Neuronal stem cell (in vitro differentiated cells): ENCODE measurements around the gene RAVER2.

Source experiments
- DNase-seq: peaks from one replicate; pipeline ENCODE4 v3.0.0-alpha.2; 2013; ENCODE audit warnings: low spot score
- H2AFZ ChIP-seq: one replicate; pipeline ENCODE4 v1.6.1; 2013; ENCODE audit warnings: mild to moderate bottlenecking, low read length, inconsistent platforms
- H2AK5ac ChIP-seq: 2 replicates; pipeline ENCODE4 v1.6.1; 2013; ENCODE audit warnings: low read depth, mild to moderate bottlenecking, inconsistent platforms, low read length, moderate library complexity, mixed read lengths
- H2BK120ac ChIP-seq: 2 replicates; pipeline ENCODE4 v1.6.1; 2013; ENCODE audit warnings: low read depth, mild to moderate bottlenecking, inconsistent platforms, low read length, moderate library complexity, mixed read lengths
- H2BK12ac ChIP-seq: one replicate; pipeline ENCODE4 v1.6.1; 2013; ENCODE audit warnings: low read length, inconsistent platforms
- H2BK15ac ChIP-seq: 2 replicates; pipeline ENCODE4 v1.6.1; 2013; ENCODE audit warnings: mild to moderate bottlenecking, low read length, inconsistent platforms, mixed read lengths
- H2BK5ac ChIP-seq: one replicate; pipeline ENCODE4 v1.6.1; 2013; ENCODE audit warnings: inconsistent platforms, mild to moderate bottlenecking, low read length, moderate library complexity
- H3K14ac ChIP-seq: one replicate; pipeline ENCODE4 v1.6.1; 2013; ENCODE audit warnings: low read length, inconsistent platforms
- H3K18ac ChIP-seq: 2 replicates; pipeline ENCODE4 v1.6.1; 2013; ENCODE audit warnings: low read length, inconsistent platforms
- H3K23ac ChIP-seq: 2 replicates; pipeline ENCODE4 v1.6.1; 2013; ENCODE audit warnings: low read depth, mild to moderate bottlenecking, mixed read lengths, low read length, inconsistent platforms; ENCODE audit not compliant: poor library complexity
- H3K27ac ChIP-seq: replicated peaks from 3 replicates; pipeline ENCODE4 v1.5.1; 2013; ENCODE audit warnings: low read length, inconsistent platforms
- H3K27me3 ChIP-seq, 3 experiments: 2 replicates each; pipeline ENCODE4 v1.6.1; 2013; ENCODE audit warnings: low read length in 3 of 3, mild to moderate bottlenecking in 2 of 3, inconsistent platforms in 1 of 3, low read depth in 1 of 3, mixed read lengths in 1 of 3, moderate library complexity in 1 of 3; ENCODE audit not compliant: control insufficient read depth in 3 of 3, insufficient read depth in 3 of 3
- H3K36me3 ChIP-seq, 2 donors: replicated peaks in 1 of 2; 2 replicates each; pipeline ENCODE4 v1.6.1; 2013; ENCODE audit warnings: low read length in 2 of 2; ENCODE audit not compliant: control insufficient read depth in 2 of 2, insufficient read depth in 2 of 2
- H3K4ac ChIP-seq: 2 replicates; pipeline ENCODE4 v1.6.1; 2013; ENCODE audit warnings: inconsistent platforms, mild to moderate bottlenecking, low read length, moderate library complexity
- H3K4me1 ChIP-seq, 2 donors: 1 replicate in 1 of 2; 2 replicates in 1 of 2; pipeline ENCODE4 v1.6.1; 2013; ENCODE audit warnings: low read length in 2 of 2, low read depth in 1 of 2; ENCODE audit not compliant: control insufficient read depth in 2 of 2, insufficient read depth in 1 of 2
- H3K4me2 ChIP-seq: one replicate; pipeline ENCODE4 v1.6.1; 2013; ENCODE audit warnings: mild to moderate bottlenecking, low read length, inconsistent platforms; ENCODE audit not compliant: insufficient read depth, poor library complexity, severe bottlenecking
- H3K4me3 ChIP-seq, 2 donors: 2 replicates each; pipeline ENCODE4 v1.5.1; 2013; ENCODE audit warnings: low read length in 2 of 2, mild to moderate bottlenecking in 2 of 2, inconsistent platforms in 1 of 2, moderate library complexity in 1 of 2
- H3K79me1 ChIP-seq: one replicate; pipeline ENCODE4 v1.6.1; 2013; ENCODE audit warnings: low read depth, mild to moderate bottlenecking, inconsistent platforms, low read length, moderate library complexity
- H3K9ac ChIP-seq: one replicate; pipeline ENCODE4 v1.6.1; 2013; ENCODE audit warnings: mild to moderate bottlenecking, low read depth, low read length, inconsistent platforms; ENCODE audit not compliant: poor library complexity
- H3K9me3 ChIP-seq, 2 donors: replicated peaks in 1 of 2; 2 replicates each; pipeline versions ENCODE3 to v1.6.1; 2013; ENCODE audit warnings: low read length in 2 of 2, mild to moderate bottlenecking in 2 of 2, inconsistent platforms in 1 of 2, low read depth in 1 of 2, mixed read lengths in 1 of 2, moderate library complexity in 1 of 2; ENCODE audit not compliant: control insufficient read depth in 2 of 2, insufficient read depth in 1 of 2
- H4K8ac ChIP-seq: one replicate; pipeline ENCODE4 v1.6.1; 2013; ENCODE audit warnings: low read depth, mild to moderate bottlenecking, inconsistent platforms, low read length, moderate library complexity
- H4K91ac ChIP-seq: one replicate; pipeline ENCODE4 v1.6.1; 2013; ENCODE audit warnings: low read length, low read depth, mild to moderate bottlenecking, inconsistent platforms; ENCODE audit not compliant: poor library complexity
- WGBS, 2 donors: extraction: QIAGEN DNeasy Blood & Tissue Kit; methylation state at CpG; one replicate each; pipeline ENCODE4 v1.1.7; 2013; ENCODE audit warnings: missing lambda C conversion rate in 2 of 2, mixed read lengths in 1 of 2; ENCODE audit not compliant: insufficient read length in 2 of 2, insufficient replicate concordance in 1 of 2; ENCODE audit errors: extremely low coverage in 2 of 2; 5-methylcytosine and 5-hydroxymethylcytosine counted together

Gene RAVER2

GRCh38 chr1:64705591-64705990 is 39.3 kb upstream of the RAVER2 start:
- Histone ChIP-seq H2BK5ac (no peak overlapping the region), H2BK12ac (no peak overlapping the region), H3K4me1 (peaks cover 0 to 3% of the 10 kb centered on the region in 2 donors), H3K14ac (no peak overlapping the region), H4K91ac (no peak overlapping the region), H3K9me3 (no peaks in the 10 kb centered on the region), H3K27ac (no peak overlapping the region), H2BK15ac (no peak overlapping the region), H3K4me3 (no peak overlapping the region), H2AK5ac (no peak overlapping the region), H3K79me1 (no peaks in the 10 kb centered on the region), H3K4ac (no peak overlapping the region), H3K18ac (no peak overlapping the region), H3K23ac (no peak overlapping the region), H3K9ac (no peak overlapping the region), H2AFZ (no peak overlapping the region), H4K8ac (no peak overlapping the region), H3K4me2 (no peak overlapping the region), H2BK120ac (no peak overlapping the region), H3K36me3 (no peaks in the 10 kb centered on the region), H3K27me3 (no peaks in the 10 kb centered on the region)
- DNase-seq: no peak
- WGBS, 2 donors: 100% methylated on average over 1 of the region's 1 CpG; no CpG with 5 or more reads in 1 of the 2 donors

- Histone ChIP-seq H3K4me2 (no peak overlapping the region), H2BK12ac (no peak overlapping the region), H3K4me3 (no peak overlapping the region), H2AK5ac (no peak overlapping the region), H3K36me3 (no peaks in the 10 kb centered on the region), H3K4ac (no peak overlapping the region), H3K79me1 (no peaks in the 10 kb centered on the region), H2BK120ac (no peak overlapping the region), H3K9me3 (no peaks in the 10 kb centered on the region), H3K9ac (no peak overlapping the region), H3K27me3 (peaks cover 0 to 7% (median 0%) of the 10 kb centered on the region in 3 experiments), H3K14ac (no peak overlapping the region), H4K8ac (no peak overlapping the region), H2BK5ac (no peak overlapping the region), H4K91ac (no peak overlapping the region), H2AFZ (no peak overlapping the region), H3K27ac (no peak overlapping the region), H3K23ac (no peak overlapping the region), H2BK15ac (no peak overlapping the region), H3K18ac (no peak overlapping the region), H3K4me1 (no peaks in the 10 kb centered on the region)
- no CpG with 5 or more reads among the region's 1 CpG for WGBS, 2 donors
- DNase-seq: no peak
Observed at GRCh38 chr1:64711266-64711665, 33.6 kb upstream of the RAVER2 start.

GRCh38 chr1:64712049-64712448 is 32.8 kb upstream of the RAVER2 start:
- no peak overlapping the region for H3K9ac ChIP-seq
- peaks cover 0 to 7% (median 0%) of the 10 kb centered on the region in 3 experiments for H3K27me3 ChIP-seq
- no peak overlapping the region for H3K4me3 ChIP-seq
- no peaks in the 10 kb centered on the region for H3K79me1 ChIP-seq
- no peak overlapping the region for H4K91ac ChIP-seq
- no peak overlapping the region for H2AK5ac ChIP-seq
- no peak overlapping the region for H3K4me2 ChIP-seq
- no peak overlapping the region for H2BK5ac ChIP-seq
- no peaks in the 10 kb centered on the region for H3K36me3 ChIP-seq
- H3K23ac ChIP-seq: no peak overlapping the region
- H4K8ac ChIP-seq: no peak overlapping the region
- no peak overlapping the region for H2BK12ac ChIP-seq
- no peak overlapping the region for H2BK15ac ChIP-seq
- no peak overlapping the region for H2BK120ac ChIP-seq
- no peak overlapping the region for H3K4ac ChIP-seq
- H3K9me3 ChIP-seq: no peaks in the 10 kb centered on the region
- H3K14ac ChIP-seq: no peak overlapping the region
- no peak for DNase-seq
- H3K4me1 ChIP-seq: no peaks in the 10 kb centered on the region
- no CpG with 5 or more reads among the region's 2 CpGs for WGBS, 2 donors
- H3K27ac ChIP-seq: no peak overlapping the region
- H3K18ac ChIP-seq: no peak overlapping the region
- H2AFZ ChIP-seq: no peak overlapping the region

- Histone ChIP-seq H3K4me2 (no peak overlapping the region), H4K8ac (no peak overlapping the region), H3K4me3 (no peak overlapping the region), H2BK5ac (no peak overlapping the region), H3K4ac (no peak overlapping the region), H3K9me3 (no peaks in the 10 kb centered on the region), H3K79me1 (no peaks in the 10 kb centered on the region), H3K36me3 (no peaks in the 10 kb centered on the region), H4K91ac (no peak overlapping the region), H2AK5ac (no peak overlapping the region), H2BK12ac (no peak overlapping the region), H3K18ac (no peak overlapping the region), H3K9ac (no peak overlapping the region), H2BK15ac (no peak overlapping the region), H3K14ac (no peak overlapping the region), H2BK120ac (no peak overlapping the region), H2AFZ (no peak overlapping the region), H3K27ac (no peak overlapping the region), H3K27me3 (peaks cover 0 to 9% (median 0%) of the 10 kb centered on the region in 3 experiments), H3K4me1 (no peaks in the 10 kb centered on the region), H3K23ac (no peak overlapping the region)
- WGBS, 2 donors: no CpG with 5 or more reads among the region's 2 CpGs
- no peak for DNase-seq
Observed at GRCh38 chr1:64715186-64715585, 29.7 kb upstream of the RAVER2 start.
